ENCODE measurements around the gene OR1F1. TPM values are rescaled to one million over a fixed set of nuclear protein-coding genes. Genes with fewer than 3 reads are reported as not detected.

The OR1F1 gene
- total RNA-seq, 1 donor from 2014 or later, result not detected

- TF ChIP-seq POLR2A (IDR thresholded peaks at IDR 0.05), result no peak
- TF ChIP-seq POLR2AphosphoS5 (IDR thresholded peaks at IDR 0.05; ENCODE audit: insufficient read depth in 1 of 2, low read depth in 1 of 2), result no peak
- TF ChIP-seq CTCF (IDR thresholded peaks at IDR 0.05), result no peak
- H3K4me1 ChIP-seq, result no peaks in the 10 kb centered on the region
- intact Hi-C loops (cut with DNase I), result no loop called here
Observed at GRCh38 chr16:3241761-3242160, 53.8 kb downstream of the OR1F1 start.

GRCh38 chr16:3242709-3243108, 54.7 kb downstream of the OR1F1 start:
- Histone ChIP-seq H3K9me3 (no peaks in the 10 kb centered on the region), H3K27ac (no peak overlapping the region), H3K27me3 (no peaks in the 10 kb centered on the region), H3K36me3 (no peaks in the 10 kb centered on the region), H3K4me3 (no peak overlapping the region), H3K4me1 (no peaks in the 10 kb centered on the region)
- intact Hi-C loops (cut with DNase I), result no loop called here
- no peak for DNase-seq (ENCODE audit: extremely low spot score in 2 of 2)
- no peak for TF ChIP-seq POLR2A (IDR thresholded peaks at IDR 0.05)
- no peak for TF ChIP-seq CTCF (IDR thresholded peaks at IDR 0.05)
- TF ChIP-seq POLR2AphosphoS5 (IDR thresholded peaks at IDR 0.05; ENCODE audit: insufficient read depth in 1 of 2, low read depth in 1 of 2), result no peak

More at GRCh38 chr16:3241761-3242160, 53.8 kb downstream of the OR1F1 start:
- no peaks in the 10 kb centered on the region for H3K9me3 ChIP-seq
- no peak for DNase-seq (ENCODE audit: extremely low spot score in 2 of 2)
- no peak overlapping the region for H3K4me3 ChIP-seq
- no peak overlapping the region for H3K27ac ChIP-seq
- H3K27me3 ChIP-seq, result no peaks in the 10 kb centered on the region
- H3K36me3 ChIP-seq, result no peaks in the 10 kb centered on the region

GRCh38 chr16:3243882-3244281, 55.9 kb downstream of the OR1F1 start:
- Histone ChIP-seq H3K9me3 (no peaks in the 10 kb centered on the region), H3K27me3 (no peaks in the 10 kb centered on the region), H3K4me3 (no peak overlapping the region), H3K36me3 (no peaks in the 10 kb centered on the region), H3K4me1 (no peaks in the 10 kb centered on the region), H3K27ac (no peak overlapping the region)
- intact Hi-C loops (cut with DNase I), result no loop called here
- TF ChIP-seq CTCF (IDR thresholded peaks at IDR 0.05), result no peak
- no peak for TF ChIP-seq POLR2A (IDR thresholded peaks at IDR 0.05)
- no peak for TF ChIP-seq POLR2AphosphoS5 (IDR thresholded peaks at IDR 0.05; ENCODE audit: insufficient read depth in 1 of 2, low read depth in 1 of 2)
- no peak for DNase-seq (ENCODE audit: extremely low spot score in 2 of 2)

GRCh38 chr16:3246002-3246401, 58.0 kb downstream of the OR1F1 start:
- Histone ChIP-seq H3K4me3 (no peak overlapping the region), H3K27ac (no peak overlapping the region), H3K9me3 (no peaks in the 10 kb centered on the region), H3K27me3 (no peaks in the 10 kb centered on the region), H3K4me1 (no peaks in the 10 kb centered on the region), H3K36me3 (no peaks in the 10 kb centered on the region)
- intact Hi-C loops (cut with DNase I), result no loop called here
- DNase-seq (ENCODE audit: extremely low spot score in 2 of 2), result no peak
- no peak for TF ChIP-seq CTCF (IDR thresholded peaks at IDR 0.05)
- no peak for TF ChIP-seq POLR2A (IDR thresholded peaks at IDR 0.05)
- TF ChIP-seq POLR2AphosphoS5 (IDR thresholded peaks at IDR 0.05; ENCODE audit: insufficient read depth in 1 of 2, low read depth in 1 of 2), result no peak

GRCh38 chr16:3246876-3247275, 58.9 kb downstream of the OR1F1 start:
- TF ChIP-seq CTCF (IDR thresholded peaks at IDR 0.05) (no peak), POLR2A (IDR thresholded peaks at IDR 0.05) (no peak), POLR2AphosphoS5 (IDR thresholded peaks at IDR 0.05; ENCODE audit: insufficient read depth in 1 of 2, low read depth in 1 of 2) (no peak)
- Histone ChIP-seq H3K9me3 (no peaks in the 10 kb centered on the region), H3K4me3 (no peak overlapping the region), H3K36me3 (no peaks in the 10 kb centered on the region), H3K4me1 (no peaks in the 10 kb centered on the region), H3K27me3 (no peaks in the 10 kb centered on the region), H3K27ac (no peak overlapping the region)
- intact Hi-C loops (cut with DNase I), result no loop called here
- no peak for DNase-seq (ENCODE audit: extremely low spot score in 2 of 2)
